ENCODE data around the gene PRKCE. TPM values are rescaled to one million over a fixed set of nuclear protein-coding genes. Genes with fewer than 3 reads are reported as not detected.

Gene PRKCE
- total RNA-seq, 1 experiment from 2014 or later = 14.8 TPM

GRCh38 chr2:45943219-45944044 is 292.0 kb downstream of the PRKCE start:
- peak overlapping the region; percentile 69 for H3K4me2 ChIP-seq (ENCODE audit: low read length)
- no peaks in the 10 kb centered on the region for H3K9me3 ChIP-seq (ENCODE audit: control insufficient read depth in 1 of 2, insufficient read depth in 1 of 2, low read depth in 1 of 2, low read length in 2 of 2)
- TF ChIP-seq EZH2 (IDR thresholded peaks at IDR 0.05) (no peak), SIN3A (IDR thresholded peaks at IDR 0.05; ENCODE audit: low read depth) (no peak), RAD21 (IDR thresholded peaks at IDR 0.05; ENCODE audit: low read depth) (no peak), SP1 (IDR thresholded peaks at IDR 0.05; ENCODE audit: low read depth) (no peak)
- TF ChIP-seq, protein P1, sequence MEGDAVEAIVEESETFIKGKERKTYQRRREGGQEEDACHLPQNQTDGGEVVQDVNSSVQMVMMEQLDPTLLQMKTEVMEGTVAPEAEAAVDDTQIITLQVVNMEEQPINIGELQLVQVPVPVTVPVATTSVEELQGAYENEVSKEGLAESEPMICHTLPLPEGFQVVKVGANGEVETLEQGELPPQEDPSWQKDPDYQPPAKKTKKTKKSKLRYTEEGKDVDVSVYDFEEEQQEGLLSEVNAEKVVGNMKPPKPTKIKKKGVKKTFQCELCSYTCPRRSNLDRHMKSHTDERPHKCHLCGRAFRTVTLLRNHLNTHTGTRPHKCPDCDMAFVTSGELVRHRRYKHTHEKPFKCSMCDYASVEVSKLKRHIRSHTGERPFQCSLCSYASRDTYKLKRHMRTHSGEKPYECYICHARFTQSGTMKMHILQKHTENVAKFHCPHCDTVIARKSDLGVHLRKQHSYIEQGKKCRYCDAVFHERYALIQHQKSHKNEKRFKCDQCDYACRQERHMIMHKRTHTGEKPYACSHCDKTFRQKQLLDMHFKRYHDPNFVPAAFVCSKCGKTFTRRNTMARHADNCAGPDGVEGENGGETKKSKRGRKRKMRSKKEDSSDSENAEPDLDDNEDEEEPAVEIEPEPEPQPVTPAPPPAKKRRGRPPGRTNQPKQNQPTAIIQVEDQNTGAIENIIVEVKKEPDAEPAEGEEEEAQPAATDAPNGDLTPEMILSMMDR (IDR thresholded peaks at IDR 0.05 in 2 of 3, conservative IDR thresholded peaks at IDR 0.05 in 1 of 3; ENCODE audit: borderline replicate concordance in 1 of 3, insufficient read depth in 1 of 3, low read depth in 2 of 3, low read length in 2 of 3) = peak in 2 of 3 experiments; percentile 26 to 30; a peak in 2 of 6 replicates
- TF ChIP-seq, protein P2, sequence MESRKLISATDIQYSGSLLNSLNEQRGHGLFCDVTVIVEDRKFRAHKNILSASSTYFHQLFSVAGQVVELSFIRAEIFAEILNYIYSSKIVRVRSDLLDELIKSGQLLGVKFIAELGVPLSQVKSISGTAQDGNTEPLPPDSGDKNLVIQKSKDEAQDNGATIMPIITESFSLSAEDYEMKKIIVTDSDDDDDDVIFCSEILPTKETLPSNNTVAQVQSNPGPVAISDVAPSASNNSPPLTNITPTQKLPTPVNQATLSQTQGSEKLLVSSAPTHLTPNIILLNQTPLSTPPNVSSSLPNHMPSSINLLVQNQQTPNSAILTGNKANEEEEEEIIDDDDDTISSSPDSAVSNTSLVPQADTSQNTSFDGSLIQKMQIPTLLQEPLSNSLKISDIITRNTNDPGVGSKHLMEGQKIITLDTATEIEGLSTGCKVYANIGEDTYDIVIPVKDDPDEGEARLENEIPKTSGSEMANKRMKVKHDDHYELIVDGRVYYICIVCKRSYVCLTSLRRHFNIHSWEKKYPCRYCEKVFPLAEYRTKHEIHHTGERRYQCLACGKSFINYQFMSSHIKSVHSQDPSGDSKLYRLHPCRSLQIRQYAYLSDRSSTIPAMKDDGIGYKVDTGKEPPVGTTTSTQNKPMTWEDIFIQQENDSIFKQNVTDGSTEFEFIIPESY (IDR thresholded peaks at IDR 0.05; ENCODE audit: extremely low read depth, insufficient replicate concordance, low read length) = no peak
- peak overlapping the region; percentile 49 for H3K9ac ChIP-seq (ENCODE audit: low read length)
- H3K79me2 ChIP-seq (ENCODE audit: insufficient read depth, low read length) = no peaks in the 10 kb centered on the region
- POLR2A ChIA-PET = interaction anchor here (2.2 kb wide), 1 partner anchor 20 kb away, joined by 13 read pairs; no protein-coding TSS in a partner anchor
- BruUV-seq (replicated peaks) = no TSS peak
- no peaks in the 10 kb centered on the region for H3K36me3 ChIP-seq (ENCODE audit: control insufficient read depth in 1 of 2, insufficient read depth in 2 of 2, low read length in 2 of 2)
- H3K9me2 ChIP-seq (ENCODE audit: insufficient read depth) = no peaks in the 10 kb centered on the region
- DNase-seq (ENCODE audit: low read depth, low spot score) (no peak), ATAC-seq (peak; percentile 26)
- RAD21 ChIA-PET (ENCODE audit: low non-redundant PET in 1 of 2, low total read pairs in 2 of 2, uncharacterized antibody in 2 of 2, unreplicated experiment in 2 of 2) = no interaction called here
- H3K4me1 ChIP-seq (ENCODE audit: control insufficient read depth in 1 of 2, insufficient read depth in 2 of 2, low read length in 2 of 2) = peaks cover 66 to 83% of the 10 kb centered on the region in 2 experiments
- H3K27me3 ChIP-seq (ENCODE audit: insufficient read depth, low read length) = no peaks in the 10 kb centered on the region
- peak overlapping the region in 1 of 2 experiments; percentile 34; a peak in 2 of 4 replicates for H3K4me3 ChIP-seq (replicated peaks in 1 of 2; ENCODE audit: low read depth in 1 of 2, low read length in 2 of 2)
- H2AFZ ChIP-seq (ENCODE audit: low read depth, low read length, poor library complexity, severe bottlenecking) = no peak overlapping the region
- H3K27ac ChIP-seq (ENCODE audit: low read depth, low read length) = peak overlapping the region; percentile 73
- intact Hi-C loops (cut with micrococcal nuclease) = no loop called here
- CTCF ChIA-PET = interaction anchor here (1.5 to 2.2 kb wide), 2 partner anchors 20 to 50 kb away, joined by 4 to 11 read pairs; no protein-coding TSS in a partner anchor
- H4K20me1 ChIP-seq (ENCODE audit: insufficient read depth) = no peaks in the 10 kb centered on the region
